VCaP (cell line): Measurements from ENCODE around the gene UGT2A2.

Experiments
- H3K27ac ChIP-seq: fragments of 450-650 bp; 2 replicates; pipeline ENCODE4 v1.5.1; 2017
- CTCF ChIP-seq: fragments of 450-650 bp; conservative IDR thresholded peaks from 2 replicates; pipeline ENCODE4 v1.5.1; 2017; ENCODE audit warnings: mild to moderate bottlenecking, moderate library complexity

Gene UGT2A2

GRCh38 chr4:69601065-69601464 is 38.4 kb downstream of the UGT2A2 start:
- no peak for TF ChIP-seq CTCF
- H3K27ac ChIP-seq, result no peak overlapping the region

- no peak for TF ChIP-seq CTCF
- H3K27ac ChIP-seq, result no peak overlapping the region
These were observed 39.4 kb downstream of the UGT2A2 start for GRCh38 chr4:69600013-69600412.

GRCh38 chr4:69594382-69594781 is 45.1 kb downstream of the UGT2A2 start:
- no peak for TF ChIP-seq CTCF
- no peak overlapping the region for H3K27ac ChIP-seq

GRCh38 chr4:69591364-69591763 is 48.1 kb downstream of the UGT2A2 start:
- no peak overlapping the region for H3K27ac ChIP-seq
- no peak for TF ChIP-seq CTCF

GRCh38 chr4:69589884-69590283 is 49.6 kb downstream of the UGT2A2 start:
- TF ChIP-seq CTCF, result no peak
- no peak overlapping the region for H3K27ac ChIP-seq

GRCh38 chr4:69584135-69584534 is 55.3 kb downstream of the UGT2A2 start:
- no peak for TF ChIP-seq CTCF
- peak overlapping the region; percentile 10; the same call in 1 of the 2 replicates for H3K27ac ChIP-seq

GRCh38 chr4:69583543-69583942 is 55.9 kb downstream of the UGT2A2 start:
- TF ChIP-seq CTCF, result no peak
- H3K27ac ChIP-seq, result peak overlapping the region; percentile 10; the same call in 1 of the 2 replicates

GRCh38 chr4:69577245-69577644 is 62.2 kb downstream of the UGT2A2 start:
- H3K27ac ChIP-seq, result no peak overlapping the region
- TF ChIP-seq CTCF, result no peak
